ENCODE measurements around the gene TEKT5.

DNA sequence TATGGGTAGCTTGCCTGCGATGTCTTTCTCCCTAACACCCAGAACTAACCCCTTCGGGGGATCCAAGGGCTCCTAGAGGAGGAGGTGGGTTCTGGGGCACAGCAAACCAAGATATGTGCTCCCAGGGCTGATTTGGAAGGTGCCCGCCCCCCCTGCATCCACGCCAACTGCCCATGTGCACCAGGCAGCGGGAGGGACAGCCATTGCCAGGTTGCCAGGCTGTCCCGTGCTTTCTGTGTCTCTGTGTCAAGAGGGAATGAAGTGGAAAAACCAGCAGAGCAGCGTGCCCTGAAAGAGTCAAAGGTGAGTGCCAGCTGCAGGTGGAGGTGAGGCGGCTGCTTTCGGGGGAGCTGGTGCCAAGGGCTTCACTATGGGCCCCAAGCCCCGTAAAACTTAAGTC lies 6.4 kb downstream of the TEKT5 start:
- TF ChIP-seq EZH2 (IDR thresholded peaks at IDR 0.05; ENCODE audit: low read length, missing control alignments): no peak
- TF ChIP-seq, protein P1, sequence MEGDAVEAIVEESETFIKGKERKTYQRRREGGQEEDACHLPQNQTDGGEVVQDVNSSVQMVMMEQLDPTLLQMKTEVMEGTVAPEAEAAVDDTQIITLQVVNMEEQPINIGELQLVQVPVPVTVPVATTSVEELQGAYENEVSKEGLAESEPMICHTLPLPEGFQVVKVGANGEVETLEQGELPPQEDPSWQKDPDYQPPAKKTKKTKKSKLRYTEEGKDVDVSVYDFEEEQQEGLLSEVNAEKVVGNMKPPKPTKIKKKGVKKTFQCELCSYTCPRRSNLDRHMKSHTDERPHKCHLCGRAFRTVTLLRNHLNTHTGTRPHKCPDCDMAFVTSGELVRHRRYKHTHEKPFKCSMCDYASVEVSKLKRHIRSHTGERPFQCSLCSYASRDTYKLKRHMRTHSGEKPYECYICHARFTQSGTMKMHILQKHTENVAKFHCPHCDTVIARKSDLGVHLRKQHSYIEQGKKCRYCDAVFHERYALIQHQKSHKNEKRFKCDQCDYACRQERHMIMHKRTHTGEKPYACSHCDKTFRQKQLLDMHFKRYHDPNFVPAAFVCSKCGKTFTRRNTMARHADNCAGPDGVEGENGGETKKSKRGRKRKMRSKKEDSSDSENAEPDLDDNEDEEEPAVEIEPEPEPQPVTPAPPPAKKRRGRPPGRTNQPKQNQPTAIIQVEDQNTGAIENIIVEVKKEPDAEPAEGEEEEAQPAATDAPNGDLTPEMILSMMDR (conservative IDR thresholded peaks at IDR 0.05 in 1 of 2, IDR thresholded peaks at IDR 0.05 in 1 of 2; ENCODE audit: low read depth in 1 of 2, low read length in 2 of 2): no peak

Measured in fibroblast of lung (primary cell).